NCI-H524 treated with DMSO at 0.1 percent for 48 hours (cell line): Measurements from ENCODE around the gene STK17A.
"Not testable (repeated sequence)": the region's sequence is repeated elsewhere in the genome, so short reads cannot be mapped to it uniquely, and the experiment has no call there.

Source experiments
- DNase-seq: peaks from one replicate; lab custom pipeline; 2025; lab: John Stamatoyannopoulos, UW

The STK17A gene

DNA sequence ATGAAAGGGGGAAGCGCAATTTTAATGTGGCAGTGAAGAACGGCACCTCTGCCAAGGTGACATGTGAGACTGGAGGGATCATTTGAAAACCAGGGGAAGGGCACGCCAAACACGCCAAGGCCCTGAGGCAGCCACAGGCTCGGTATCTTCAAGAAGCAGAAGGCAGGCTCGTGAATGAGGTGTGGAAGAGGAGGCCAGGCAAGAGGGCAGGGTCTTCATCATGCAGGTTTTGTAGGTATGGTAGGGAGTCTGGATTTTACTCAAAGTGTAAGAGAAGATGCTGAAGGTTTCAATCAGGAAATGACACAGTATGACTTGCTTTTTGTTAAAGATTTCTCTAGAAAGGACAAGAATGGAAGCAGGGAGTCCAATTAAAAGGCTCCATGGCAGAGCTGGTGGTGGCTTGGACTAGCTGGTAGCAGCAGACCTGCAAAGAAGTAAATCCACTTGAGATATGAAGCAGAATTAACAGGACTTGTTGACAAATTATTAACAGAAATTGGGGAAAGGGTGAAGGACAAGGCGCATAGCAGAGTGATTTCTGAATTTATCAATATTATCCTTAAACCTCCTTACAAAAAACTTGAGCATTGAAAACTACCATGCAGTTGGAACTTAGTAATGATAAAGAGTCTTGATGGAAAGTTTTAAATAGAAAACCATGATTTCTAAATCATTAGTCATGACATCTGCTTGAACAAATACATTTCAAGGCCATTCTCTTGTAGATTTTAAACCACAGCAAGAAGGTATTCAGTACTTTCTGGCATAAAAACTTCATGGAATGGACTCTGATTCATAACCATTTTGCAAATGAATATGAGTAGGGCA, 76.0 kb downstream of the STK17A start:
- no peak for DNase-seq

DNA sequence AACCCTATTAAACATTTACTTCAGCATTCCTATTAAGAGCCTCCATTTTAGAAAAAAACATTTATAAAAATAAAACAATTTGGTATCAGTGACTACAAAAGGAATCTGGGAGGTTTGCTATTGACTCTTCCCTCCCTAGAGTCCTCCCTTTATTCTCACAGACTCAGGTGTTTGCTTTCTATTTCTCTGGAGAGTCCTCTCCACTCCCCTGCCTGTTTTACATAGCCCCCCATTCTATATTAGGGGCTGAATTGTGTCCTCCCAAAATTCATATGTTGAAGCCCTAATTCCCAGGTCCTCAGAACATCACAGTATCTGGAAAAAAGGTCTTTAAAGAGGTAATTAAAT, 76.6 kb downstream of the STK17A start:
- DNase-seq = no peak

DNA sequence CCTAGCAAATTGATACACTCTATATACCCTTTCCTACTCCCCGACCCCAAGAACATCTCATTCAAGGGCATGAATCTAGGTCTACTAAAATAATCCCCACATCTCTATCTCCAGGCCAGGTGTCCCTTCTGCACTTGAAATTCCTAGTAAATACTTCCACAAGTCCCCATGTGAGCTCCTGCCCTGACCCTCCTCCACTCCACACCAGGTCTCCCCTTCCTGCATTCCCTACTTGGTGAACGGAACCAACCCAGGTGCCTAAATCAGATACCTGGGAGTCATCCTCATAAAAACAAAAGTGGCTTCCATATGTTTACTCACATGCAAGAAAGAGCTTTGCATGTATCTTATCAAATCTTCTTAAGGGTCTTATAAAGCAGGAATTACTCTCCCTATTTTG, 77.2 kb downstream of the STK17A start:
- DNase-seq = no peak

DNA sequence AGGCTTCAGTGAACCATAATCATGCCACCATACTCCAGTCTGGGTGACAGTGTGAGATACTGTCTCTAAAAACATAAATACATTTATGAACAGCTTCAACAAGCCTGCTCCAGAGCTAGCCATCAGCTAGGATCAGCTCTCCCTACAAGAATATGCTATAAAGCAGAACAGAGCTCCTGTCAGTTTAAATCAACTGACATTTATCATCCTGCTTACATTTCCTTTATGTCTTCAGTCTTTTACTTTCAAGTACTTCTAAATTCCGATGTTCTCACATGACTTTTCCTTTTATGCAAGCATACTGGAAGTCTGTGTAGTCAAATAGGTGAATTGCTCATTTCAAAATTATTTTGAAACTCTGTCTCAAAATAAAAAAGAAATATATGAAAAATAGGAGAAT, 81.8 kb downstream of the STK17A start:
- DNase-seq = no peak

DNA sequence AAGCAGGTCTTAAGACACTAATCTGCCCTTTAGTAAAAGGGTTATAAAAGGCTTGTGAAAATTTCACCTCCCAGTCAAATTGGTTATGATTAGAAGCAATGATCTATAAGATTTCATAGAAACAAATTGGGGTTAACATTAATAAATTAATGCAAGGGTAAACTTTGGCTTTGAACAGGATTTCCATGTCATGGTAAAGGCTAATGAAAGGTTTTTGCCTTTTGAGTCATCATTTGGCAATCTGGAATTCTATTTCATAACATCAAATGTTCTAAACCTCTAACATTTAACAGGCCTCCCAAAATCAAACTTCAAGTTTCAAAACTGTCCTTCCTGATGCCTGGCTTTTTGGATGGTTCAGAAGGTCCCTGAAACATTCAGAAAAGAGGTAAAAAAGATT, 84.0 kb downstream of the STK17A start:
- no peak for DNase-seq

DNA sequence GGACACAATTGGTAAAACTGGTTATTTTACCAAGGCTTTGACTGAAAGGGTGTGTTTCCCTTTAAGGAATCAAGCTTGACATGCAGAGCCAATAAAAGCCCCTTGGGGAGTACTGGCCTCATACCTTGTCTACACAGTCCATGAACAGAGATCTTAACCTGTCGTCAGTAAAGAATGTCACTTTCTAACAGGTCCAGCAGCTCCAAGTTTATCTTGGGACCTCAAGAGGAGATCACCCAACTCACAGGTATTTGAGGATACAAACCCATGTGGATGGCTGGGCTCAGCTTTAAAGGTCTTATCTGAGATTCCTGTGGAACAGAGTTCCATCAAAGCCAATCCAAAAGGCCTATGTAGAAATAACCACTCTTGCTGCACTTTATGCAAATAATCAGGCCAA, 85.1 kb downstream of the STK17A start:
- DNase-seq = no peak

DNA sequence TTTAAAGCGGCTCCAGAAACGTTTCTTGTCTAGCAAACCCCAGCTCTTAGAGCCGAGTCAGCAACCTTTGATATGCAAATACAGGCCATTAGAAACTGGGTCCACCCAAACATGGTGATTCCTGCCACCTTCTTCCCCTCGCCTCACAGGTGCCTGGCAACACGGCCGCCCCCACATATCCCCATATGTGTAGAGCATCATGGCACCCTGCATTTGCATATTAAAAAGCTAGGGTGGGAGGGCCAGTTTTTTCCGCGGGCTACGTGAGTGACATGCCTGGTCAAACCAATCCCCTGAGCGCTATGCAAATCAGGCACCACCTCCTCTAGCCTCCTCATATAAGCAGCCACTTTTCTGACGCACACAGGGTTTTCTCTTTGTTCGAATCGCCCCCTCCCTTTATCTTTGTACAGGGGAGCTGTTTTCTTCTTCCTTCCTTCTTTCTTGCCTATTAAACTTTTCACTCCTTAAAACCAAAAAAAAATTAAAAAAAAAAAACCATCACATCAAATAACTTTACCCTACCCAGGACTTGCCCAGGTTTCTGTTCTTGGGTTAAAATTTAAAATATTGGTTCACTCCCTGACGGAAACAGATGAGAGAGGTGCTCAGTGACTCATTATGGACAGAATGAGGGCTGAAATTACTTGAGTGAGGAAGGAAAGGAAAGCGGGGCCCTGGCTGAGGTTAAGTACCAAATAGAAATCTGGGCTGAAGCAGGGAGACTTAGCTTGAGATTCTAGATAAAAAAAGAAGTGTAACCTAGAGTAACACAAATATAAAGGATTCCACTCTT, 86.6 kb downstream of the STK17A start:
- DNase-seq = no peak

DNA sequence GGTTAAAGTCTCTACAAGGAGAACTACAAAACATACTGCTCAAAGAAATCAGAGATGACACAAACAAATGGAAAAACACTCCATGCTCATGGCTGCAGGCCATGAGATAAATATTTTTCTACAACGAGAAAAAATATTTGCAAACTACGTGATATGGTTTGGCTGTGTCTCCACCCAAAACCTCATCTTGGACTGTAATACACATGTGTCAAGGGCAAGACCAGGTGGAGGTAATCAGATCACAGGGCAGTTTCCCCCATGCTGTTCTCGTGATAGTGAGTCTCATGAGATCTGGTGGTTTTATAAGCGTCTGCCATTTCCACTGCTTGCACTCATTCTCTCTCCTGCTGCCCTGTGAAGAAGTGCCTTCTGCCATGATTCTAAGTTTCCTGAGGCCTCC, 88.6 kb downstream of the STK17A start:
- no peak for DNase-seq

DNA sequence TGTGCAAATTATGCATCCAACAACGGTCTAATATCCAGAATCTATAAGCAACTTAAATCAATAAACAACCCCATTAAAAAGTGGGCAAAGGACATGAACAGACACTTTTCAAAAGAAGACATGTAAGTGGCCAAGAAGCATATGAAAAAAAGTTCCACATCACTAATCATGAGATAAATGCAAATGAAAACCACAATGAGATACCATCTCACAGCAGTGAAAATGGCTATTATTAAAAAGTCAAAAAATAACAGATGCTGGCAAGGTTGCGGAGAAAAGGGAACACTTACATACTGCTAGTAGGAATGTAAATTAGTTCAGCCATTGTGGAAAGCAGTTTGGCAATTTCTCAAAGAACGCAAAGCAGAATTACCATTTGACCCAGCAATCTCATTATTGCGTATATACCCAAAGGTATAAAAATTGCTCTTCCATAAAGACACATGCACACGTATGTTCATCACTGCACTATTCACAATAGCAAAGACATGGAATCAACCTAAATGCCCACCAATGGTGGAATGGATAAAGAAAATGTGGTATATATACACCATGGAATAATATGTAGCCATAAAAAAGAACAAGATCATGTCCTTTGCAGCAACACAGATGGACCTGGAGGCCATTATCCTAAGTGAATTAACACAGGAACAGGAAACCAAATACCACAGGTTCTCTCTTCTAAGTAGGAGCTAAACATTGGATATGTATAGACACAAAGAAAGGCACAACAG, 90.5 kb downstream of the STK17A start:
- DNase-seq = not testable (repeated sequence)

DNA sequence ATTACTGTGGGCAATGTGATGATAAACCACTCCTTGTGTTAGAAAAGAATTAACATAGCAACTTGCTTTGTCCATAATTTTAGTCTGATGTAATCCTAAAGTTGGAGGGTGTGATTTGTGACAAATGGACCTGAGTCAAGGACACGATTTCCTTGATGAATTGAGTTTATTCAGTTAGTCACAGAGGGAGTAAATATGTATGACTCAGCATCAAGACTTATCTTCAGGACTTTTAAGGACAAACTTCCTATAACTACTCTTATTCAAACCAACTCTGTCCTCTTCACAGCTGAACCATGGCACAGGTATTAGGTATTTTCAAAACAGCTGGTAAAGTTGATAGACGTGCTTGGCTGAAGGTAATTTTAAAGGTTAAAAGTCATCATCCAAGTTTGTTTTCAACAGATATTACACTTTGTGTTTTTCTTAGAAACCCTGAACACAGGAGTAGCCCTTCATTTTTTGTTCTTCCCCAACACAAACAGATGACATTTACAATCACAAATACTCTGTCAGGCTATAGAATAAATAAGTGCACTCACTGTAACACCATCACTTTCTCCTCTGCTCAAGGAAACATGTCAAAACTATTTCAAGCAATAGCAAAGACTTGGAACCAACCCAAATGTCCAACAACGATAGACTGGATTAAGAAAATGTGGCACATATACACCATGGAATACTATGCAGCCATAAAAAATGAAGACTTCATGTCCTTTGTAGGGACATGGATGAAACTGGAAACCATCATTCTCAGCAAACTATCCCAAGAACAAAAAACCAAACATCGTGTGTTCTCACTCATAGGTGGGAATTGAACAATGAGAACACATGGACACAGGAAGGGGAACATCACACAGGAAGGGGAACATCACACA, 91.9 kb downstream of the STK17A start:
- DNase-seq = no peak
